T-helper 1 cell (primary cell): ENCODE results near the gene TRMT112.
A peak's percentile ranks its signal among the peaks of the same experiment; 100 is the strongest.

ENCODE experiments used
- DNase-seq, 5 donors: peaks; one replicate each; pipeline ENCODE4 v3.0.0-alpha.2; 2012 to 2020
- total RNA-seq, 4 donors: gene quantifications; one replicate each; lab custom pipeline; 2026; lab: John Stamatoyannopoulos, UW

The TRMT112 gene
- total RNA-seq = 49.8 to 62.8 (median 54.4) reads per million in 4 donors

GRCh38 chr11:64317325-64317960 is at the start of gene TRMT112:
TSS of gene TRMT112 (minus strand) at chr11:64317559. CDS start at chr11:64317526, 33 bp downstream.
- DNase-seq = peak; percentile 93 to 99 (median 97)

GRCh38 chr11:64366751-64367150 is 49.4 kb upstream of the TRMT112 start:
- no peak for DNase-seq

GRCh38 chr11:64364911-64365310 is 47.6 kb upstream of the TRMT112 start:
- no peak for DNase-seq

- DNase-seq = no peak
Measured at GRCh38 chr11:64364435-64364834, 47.1 kb upstream of the TRMT112 start.

- DNase-seq = no peak
Measured at GRCh38 chr11:64362339-64362738, 45.0 kb upstream of the TRMT112 start.

- DNase-seq = no peak
Measured at GRCh38 chr11:64361659-64362058, 44.3 kb upstream of the TRMT112 start.

- DNase-seq = no peak
Measured at GRCh38 chr11:64360448-64360921, 43.1 kb upstream of the TRMT112 start.

GRCh38 chr11:64359712-64360445 is 42.5 kb upstream of the TRMT112 start:
- peak in 1 of 5 donors; percentile 53 for DNase-seq

GRCh38 chr11:64358907-64359711 is 41.8 kb upstream of the TRMT112 start, which contains the start of gene RPS6KA4:
TSS of gene RPS6KA4 (plus strand) at chr11:64359162. CDS start at chr11:64359236, 74 bp downstream.
- peak in 2 of 5 donors; percentile 41 to 48 for DNase-seq

GRCh38 chr11:64358536-64358906 is 41.2 kb upstream of the TRMT112 start:
- DNase-seq = no peak

GRCh38 chr11:64357904-64358535 is 40.7 kb upstream of the TRMT112 start:
- peak in 1 of 5 donors; percentile 36 for DNase-seq

- DNase-seq = no peak
Measured at GRCh38 chr11:64357446-64357845, 40.1 kb upstream of the TRMT112 start.

- peak in 1 of 5 donors; percentile 34 for DNase-seq
Measured at GRCh38 chr11:64356498-64357411, 39.4 kb upstream of the TRMT112 start.

GRCh38 chr11:64355078-64355940 is 38.0 kb upstream of the TRMT112 start:
- DNase-seq = no peak

- DNase-seq = no peak
Measured at GRCh38 chr11:64353715-64354506, 36.6 kb upstream of the TRMT112 start.

GRCh38 chr11:64352995-64353714 is 35.8 kb upstream of the TRMT112 start:
- DNase-seq = no peak

- DNase-seq = no peak
Measured at GRCh38 chr11:64352099-64352994, 35.0 kb upstream of the TRMT112 start.

- no peak for DNase-seq
Measured at GRCh38 chr11:64351136-64351631, 33.8 kb upstream of the TRMT112 start.
